GM12878 (cell line): ENCODE measurements around the gene GSG1L. TPM values are rescaled to one million over a fixed set of nuclear protein-coding genes. Genes with fewer than 3 reads are reported as not detected.

Experiments
- ATAC-seq: fragments of 200-7000 bp; cut with Tn5 transposase; 3 replicates; pipeline ENCODE4 v1.9.1; 2020; ENCODE audit warnings: mild to moderate bottlenecking, moderate library complexity
- BruUV-seq: library from RNA; stranded (reverse); fragments of 400-500 nt; replicated peaks from 2 replicates; lab custom pipeline; 2021; lab: Mats Ljungman, UMichigan
- CTCF ChIA-PET: fragments of 300-600 bp; sonication (Branson Sonifier 250); formaldehyde crosslinking; extraction: SDS; loops from one replicate; lab custom pipeline; 2021; ENCODE audit warnings: inconsistent platforms; lab: Yijun Ruan, JAX
- POLR2A ChIA-PET: fragments of 350-600 bp; formaldehyde crosslinking; extraction: SDS; loops from one replicate; lab custom pipeline; 2021; ENCODE audit warnings: inconsistent platforms; lab: Charles Lee
- RAD21 ChIA-PET: fragments of 300-600 bp; sonication (Branson Sonifier 250); formaldehyde crosslinking; loops from one replicate; lab custom pipeline; 2023; ENCODE audit warnings: antibody characterized with exemption; ENCODE audit not compliant: unreplicated experiment; lab: Charles Lee
- SMC1A ChIA-PET: fragments of 300-600 bp; sonication (Branson Sonifier 250); formaldehyde crosslinking; loops from one replicate; lab custom pipeline; 2023; ENCODE audit not compliant: unreplicated experiment, uncharacterized antibody; lab: Charles Lee
- DNase-seq: peaks from one replicate; pipeline ENCODE4 v3.0.0-alpha.2; 2011; ENCODE audit warnings: low read depth, low spot score
- FAIRE-seq: peaks from 3 replicates; lab custom pipeline; 2011; peaks lifted over from hg19 to GRCh38; lab: Jason Lieb, UNC
- H2AFZ ChIP-seq: 2 replicates; pipeline ENCODE4 v1.6.0; 2011; ENCODE audit warnings: low read depth, low read length, control low read depth; ENCODE audit not compliant: control insufficient read depth
- H3K27ac ChIP-seq: 2 replicates; pipeline ENCODE4 v1.5.1; 2011; ENCODE audit warnings: control low read depth; ENCODE audit not compliant: control insufficient read depth, insufficient read depth
- H3K27me3 ChIP-seq, 2 experiments: replicated peaks in 1 of 2; 2 replicates each; pipeline versions ENCODE4 v1.6.0 to v1.6.1; 2011; ENCODE audit warnings: low read length in 1 of 2; ENCODE audit not compliant: control insufficient read depth in 2 of 2, insufficient read depth in 2 of 2
- H3K36me3 ChIP-seq, 2 experiments: 2 replicates each; pipeline ENCODE4 v1.5.1; 2011; ENCODE audit warnings: low read length in 1 of 2; ENCODE audit not compliant: control insufficient read depth in 2 of 2, insufficient read depth in 2 of 2
- H3K4me1 ChIP-seq: 2 replicates; pipeline ENCODE4 v1.6.1; 2011; ENCODE audit warnings: mild to moderate bottlenecking, low read length, moderate library complexity, mixed read lengths; ENCODE audit not compliant: control insufficient read depth, insufficient read depth
- H3K4me2 ChIP-seq: 2 replicates; pipeline ENCODE4 v1.6.0; 2011; ENCODE audit warnings: control low read depth; ENCODE audit not compliant: control insufficient read depth, insufficient read depth
- H3K4me3 ChIP-seq: fragments of 200-600 bp; sonication (generic); 2 replicates; pipeline ENCODE4 v1.5.1; 2016
- H3K79me2 ChIP-seq: 2 replicates; pipeline ENCODE4 v1.6.0; 2011; ENCODE audit warnings: low read length; ENCODE audit not compliant: control insufficient read depth, insufficient read depth
- H3K9ac ChIP-seq: 2 replicates; pipeline ENCODE4 v1.8.0; 2011; ENCODE audit warnings: low read length, control low read depth, mixed read lengths; ENCODE audit not compliant: control insufficient read depth, insufficient read depth
- H3K9me3 ChIP-seq: replicated peaks from 3 replicates; pipeline ENCODE4 v1.5.1; 2011; ENCODE audit warnings: mild to moderate bottlenecking, low read length; ENCODE audit not compliant: control insufficient read depth, insufficient read depth
- H4K20me1 ChIP-seq: 2 replicates; pipeline ENCODE4 v1.6.0; 2011; ENCODE audit not compliant: control insufficient read depth, insufficient read depth
- CTCF ChIP-seq, 3 experiments: IDR thresholded peaks in 2 of 3; conservative IDR thresholded peaks in 1 of 3; 2 replicates each; pipeline ENCODE4 v1.5.1; 2011; ENCODE audit warnings: low read depth in 3 of 3, low read length in 3 of 3, mild to moderate bottlenecking in 3 of 3, control low read depth in 2 of 3, moderate library complexity in 2 of 3, inconsistent platforms in 1 of 3, mixed read lengths in 1 of 3; ENCODE audit not compliant: control insufficient read depth in 2 of 3, insufficient read depth in 1 of 3; ENCODE audit errors: extremely low read depth in 1 of 3
- CUX1 ChIP-seq: IDR thresholded peaks from 2 replicates; pipeline ENCODE4 v1.6.1; 2012; ENCODE audit warnings: improper control_type of control experiment, low read depth, low read length; ENCODE audit not compliant: insufficient replicate concordance
- ETV6 ChIP-seq, 2 experiments: fragments of 450-650 bp in 1 of 2; IDR thresholded peaks in 1 of 2; conservative IDR thresholded peaks in 1 of 2; 2 replicates each; pipeline ENCODE4 v1.6.1; 2014; ENCODE audit warnings: antibody characterized with exemption in 1 of 2, borderline replicate concordance in 1 of 2, low read depth in 1 of 2, mild to moderate bottlenecking in 1 of 2, moderate library complexity in 1 of 2
- JUNB ChIP-seq: IDR thresholded peaks from 2 replicates; pipeline ENCODE4 v1.6.1; 2016; ENCODE audit warnings: antibody characterized with exemption, mild to moderate bottlenecking
- SMAD5 ChIP-seq: IDR thresholded peaks from 2 replicates; pipeline ENCODE4 v1.6.1; 2016; ENCODE audit warnings: antibody characterized with exemption, low read depth
- SPI1 ChIP-seq: IDR thresholded peaks from 2 replicates; pipeline ENCODE4 v1.6.1; 2011; ENCODE audit warnings: low read depth, mild to moderate bottlenecking, low read length, moderate library complexity, borderline replicate concordance; ENCODE audit not compliant: insufficient read depth
- YBX1 ChIP-seq: fragments of 450-650 bp; IDR thresholded peaks from 2 replicates; pipeline ENCODE4 v1.6.1; 2016; ENCODE audit warnings: antibody characterized with exemption
- WGBS: methylation state at CpG from one replicate; pipeline ENCODE4 v1.1.6; 2016; ENCODE audit warnings: low lambda C conversion rate; ENCODE audit not compliant: insufficient replicate concordance, insufficient coverage; ENCODE audit errors: missing lambda C conversion rate; 5-methylcytosine and 5-hydroxymethylcytosine counted together
- in situ Hi-C: fragments of 300-500 bp; cut with MboI; formaldehyde crosslinking; loops from 9 replicates; pipeline ENCODE4 v1.14.3; 2018; ENCODE audit warnings: mixed read lengths
- intact Hi-C: fragments of 100-400 bp; cut with micrococcal nuclease; formaldehyde crosslinking; loops from one replicate; pipeline ENCODE4 v1.14.2; 2022; ENCODE audit not compliant: unreplicated experiment
- polyA plus RNA-seq, 11 experiments: library from polyadenylated mRNA; depleted of rRNA in 4 of 11; unstranded in 6 of 11; stranded (reverse) in 5 of 11; fragments of >200 nt; fragmentation: Nextera tagmentation in 4 of 11; fragmentation: Illumina TruSeq in 1 of 11; extraction: Ambion mirVana in 4 of 11; extraction: Trizol in 1 of 11; gene quantifications; 1 replicate in 1 of 11; 2 replicates in 10 of 11; pipeline versions ENCODE4 v1.2.1 to v1.2.3, GENCODE V29; 2011 to 2016; ENCODE audit warnings: inconsistent platforms in 2 of 11, missing spikeins in 2 of 11, low read depth in 1 of 11
- total RNA-seq, 4 experiments: library from RNA; depleted of rRNA in 3 of 4; stranded (reverse); fragments of >200 nt in 3 of 4; fragmentation: Illumina TruSeq in 1 of 4; extraction: Trizol in 1 of 4; gene quantifications; 2 replicates each; pipeline versions ENCODE4 v1.2.1 to v1.2.3, GENCODE V29; 2013 to 2021
- TF ChIP-seq, protein P1 (sequence below): IDR thresholded peaks from 2 replicates; pipeline ENCODE4 v1.6.1; 2012; ENCODE audit warnings: low read depth, low read length, improper control_type of control experiment

GSG1L gene
- total and polyA plus RNA-seq, 10 of the 15 experiments (the other 5 are each of a cell fraction or from before 2014, with no cell fraction given) = not detected

- no peak overlapping the region for H3K9ac ChIP-seq
- no peaks in the 10 kb centered on the region; a peak in 1 of 4 replicates for H3K27me3 ChIP-seq
- H3K4me1 ChIP-seq = no peaks in the 10 kb centered on the region
- 8% methylated on average over 5 of the region's 5 CpGs for WGBS
- DNase-seq (no peak), FAIRE-seq (no peak), ATAC-seq (no peak)
- H3K4me2 ChIP-seq = no peak overlapping the region
- POLR2A ChIA-PET = no interaction called here
- RAD21 ChIA-PET = no interaction called here
- intact Hi-C loops = no loop called here
- no peak overlapping the region for H3K27ac ChIP-seq
- SMC1A ChIA-PET = no interaction called here
- CTCF ChIA-PET = no interaction called here
- no peaks in the 10 kb centered on the region for H3K36me3 ChIP-seq
- BruUV-seq = no TSS peak
- H3K4me3 ChIP-seq = no peak overlapping the region
- in situ Hi-C loops = no loop called here
- no peak for TF ChIP-seq CTCF (IDR thresholded peaks at IDR 0.05 in 2 of 3, conservative IDR thresholded peaks at IDR 0.05 in 1 of 3; ENCODE audit: control insufficient read depth in 2 of 3, extremely low read depth in 1 of 3, insufficient read depth in 1 of 3, low read depth in 3 of 3, low read length in 3 of 3)
- TF ChIP-seq YBX1 = no peak
- no peaks in the 10 kb centered on the region for H3K79me2 ChIP-seq
- no peaks in the 10 kb centered on the region for H4K20me1 ChIP-seq
- no peak overlapping the region for H2AFZ ChIP-seq
- H3K9me3 ChIP-seq = no peaks in the 10 kb centered on the region
Observed at GRCh38 chr16:27817038-27817437, 246.5 kb downstream of the GSG1L start.

DNA sequence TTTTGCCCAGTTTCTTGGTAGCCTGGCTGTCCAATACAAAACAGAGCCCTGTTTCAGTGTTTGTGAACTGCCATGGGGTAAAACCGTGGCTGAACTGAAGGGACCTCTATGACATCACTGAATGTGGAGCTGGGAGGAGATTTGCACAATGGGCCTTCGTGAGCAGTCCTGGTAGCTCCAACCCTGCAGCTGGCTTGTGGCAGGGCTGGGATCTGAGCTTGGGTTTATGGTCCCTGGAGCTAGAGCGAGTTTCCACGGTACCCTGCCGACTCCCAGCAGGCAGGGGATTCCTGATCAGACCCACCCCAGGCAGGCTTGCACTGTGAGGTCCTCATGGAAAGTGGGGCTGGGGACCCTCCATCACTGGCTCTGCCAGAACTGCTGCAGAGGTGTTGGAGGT is 247.0 kb downstream of the GSG1L start:
- WGBS = 6% methylated on average over 5 of the region's 5 CpGs
- no peaks in the 10 kb centered on the region for H3K79me2 ChIP-seq
- no peak overlapping the region for H3K9ac ChIP-seq
- in situ Hi-C loops (no loop called here), intact Hi-C loops (no loop called here)
- RAD21 ChIA-PET = no interaction called here
- no peaks in the 10 kb centered on the region for H3K4me1 ChIP-seq
- ATAC-seq = no peak
- DNase-seq = no peak
- FAIRE-seq = no peak
- CTCF ChIA-PET = interaction anchor here (1.1 kb wide), 1 partner anchor 114 kb away, joined by 4 read pairs; no protein-coding TSS in a partner anchor
- H3K27me3 ChIP-seq = no peaks in the 10 kb centered on the region; a peak in 1 of 4 replicates
- BruUV-seq = no TSS peak
- no peaks in the 10 kb centered on the region for H3K9me3 ChIP-seq
- no peaks in the 10 kb centered on the region for H3K36me3 ChIP-seq
- H3K27ac ChIP-seq = no peak overlapping the region
- H3K4me3 ChIP-seq = no peak overlapping the region
- H2AFZ ChIP-seq = no peak overlapping the region
- SMC1A ChIA-PET = interaction anchor here (1.6 kb wide), 1 partner anchor 24 kb away, joined by 3 read pairs; no protein-coding TSS in a partner anchor
- POLR2A ChIA-PET = no interaction called here
- no peaks in the 10 kb centered on the region for H4K20me1 ChIP-seq
- H3K4me2 ChIP-seq = no peak overlapping the region
- TF ChIP-seq, protein P1, sequence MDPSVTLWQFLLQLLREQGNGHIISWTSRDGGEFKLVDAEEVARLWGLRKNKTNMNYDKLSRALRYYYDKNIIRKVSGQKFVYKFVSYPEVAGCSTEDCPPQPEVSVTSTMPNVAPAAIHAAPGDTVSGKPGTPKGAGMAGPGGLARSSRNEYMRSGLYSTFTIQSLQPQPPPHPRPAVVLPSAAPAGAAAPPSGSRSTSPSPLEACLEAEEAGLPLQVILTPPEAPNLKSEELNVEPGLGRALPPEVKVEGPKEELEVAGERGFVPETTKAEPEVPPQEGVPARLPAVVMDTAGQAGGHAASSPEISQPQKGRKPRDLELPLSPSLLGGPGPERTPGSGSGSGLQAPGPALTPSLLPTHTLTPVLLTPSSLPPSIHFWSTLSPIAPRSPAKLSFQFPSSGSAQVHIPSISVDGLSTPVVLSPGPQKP = no peak
- no peak for TF ChIP-seq SPI1
- no peak for TF ChIP-seq ETV6 (conservative IDR thresholded peaks at IDR 0.05 in 1 of 2, IDR thresholded peaks at IDR 0.05 in 1 of 2; ENCODE audit: borderline replicate concordance in 1 of 2, low read depth in 1 of 2)
- TF ChIP-seq SMAD5 = no peak
- TF ChIP-seq JUNB = no peak
- TF ChIP-seq CUX1 = no peak
